ENCODE results near the gene DLGAP4.

DLGAP4 gene, protein sequence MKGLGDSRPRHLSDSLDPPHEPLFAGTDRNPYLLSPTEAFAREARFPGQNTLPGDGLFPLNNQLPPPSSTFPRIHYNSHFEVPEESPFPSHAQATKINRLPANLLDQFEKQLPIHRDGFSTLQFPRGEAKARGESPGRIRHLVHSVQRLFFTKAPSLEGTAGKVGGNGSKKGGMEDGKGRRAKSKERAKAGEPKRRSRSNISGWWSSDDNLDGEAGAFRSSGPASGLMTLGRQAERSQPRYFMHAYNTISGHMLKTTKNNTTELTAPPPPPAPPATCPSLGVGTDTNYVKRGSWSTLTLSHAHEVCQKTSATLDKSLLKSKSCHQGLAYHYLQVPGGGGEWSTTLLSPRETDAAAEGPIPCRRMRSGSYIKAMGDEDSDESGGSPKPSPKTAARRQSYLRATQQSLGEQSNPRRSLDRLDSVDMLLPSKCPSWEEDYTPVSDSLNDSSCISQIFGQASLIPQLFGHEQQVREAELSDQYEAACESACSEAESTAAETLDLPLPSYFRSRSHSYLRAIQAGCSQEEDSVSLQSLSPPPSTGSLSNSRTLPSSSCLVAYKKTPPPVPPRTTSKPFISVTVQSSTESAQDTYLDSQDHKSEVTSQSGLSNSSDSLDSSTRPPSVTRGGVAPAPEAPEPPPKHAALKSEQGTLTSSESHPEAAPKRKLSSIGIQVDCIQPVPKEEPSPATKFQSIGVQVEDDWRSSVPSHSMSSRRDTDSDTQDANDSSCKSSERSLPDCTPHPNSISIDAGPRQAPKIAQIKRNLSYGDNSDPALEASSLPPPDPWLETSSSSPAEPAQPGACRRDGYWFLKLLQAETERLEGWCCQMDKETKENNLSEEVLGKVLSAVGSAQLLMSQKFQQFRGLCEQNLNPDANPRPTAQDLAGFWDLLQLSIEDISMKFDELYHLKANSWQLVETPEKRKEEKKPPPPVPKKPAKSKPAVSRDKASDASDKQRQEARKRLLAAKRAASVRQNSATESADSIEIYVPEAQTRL

DNA sequence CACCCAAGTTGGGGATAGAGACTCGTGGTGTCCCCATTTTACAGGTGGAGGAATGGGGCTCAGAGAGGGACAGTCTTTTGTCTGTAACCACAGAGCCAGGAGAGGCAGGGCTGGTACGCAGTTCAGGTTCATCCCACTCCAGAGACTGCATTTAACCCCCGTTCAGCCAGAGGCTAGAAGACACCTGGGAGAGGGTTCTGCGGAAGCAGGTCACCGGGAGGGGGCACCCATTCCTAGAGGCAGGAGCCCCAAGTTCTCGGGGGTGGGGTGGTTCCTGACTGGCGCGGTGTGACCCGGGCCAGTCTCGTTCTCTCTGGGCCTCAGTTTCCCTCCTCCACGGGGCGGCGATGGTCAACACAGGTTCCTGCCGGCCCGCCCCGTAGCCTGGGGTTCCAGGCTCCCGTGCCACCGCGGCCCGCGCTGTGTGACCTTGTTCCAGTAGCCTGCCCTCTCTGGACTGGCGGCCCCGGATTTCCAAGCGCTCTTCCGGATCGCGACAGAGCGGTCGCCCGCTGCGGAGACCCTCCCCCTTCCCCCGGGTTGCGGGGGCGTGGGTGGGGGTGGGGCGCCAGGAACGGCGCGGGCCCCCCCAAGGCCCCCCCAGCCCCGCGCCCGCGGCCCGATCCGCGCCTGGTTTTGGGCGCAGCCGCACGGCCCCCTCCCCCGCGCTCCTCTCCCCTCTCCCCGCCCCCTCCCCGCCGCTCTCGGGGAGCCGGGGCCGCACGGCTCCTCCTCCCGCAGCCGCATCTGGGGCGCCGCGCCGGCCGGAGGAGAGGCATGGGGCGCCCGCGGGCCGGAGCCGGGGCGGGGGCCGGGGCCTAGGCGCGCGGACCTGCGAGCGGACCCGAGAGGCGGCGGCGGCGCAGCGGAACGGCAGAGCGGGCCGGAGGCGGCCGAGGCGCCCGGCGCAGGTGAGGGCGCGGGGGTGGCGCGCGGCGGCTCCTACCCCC lies at the start of gene DLGAP4:
TSS of gene DLGAP4 (plus strand) at position 738 of the 950 bp plus-strand sequence. CDS start 125,379 bp downstream, outside the sequence.
- no peak for DNase-seq

DNA sequence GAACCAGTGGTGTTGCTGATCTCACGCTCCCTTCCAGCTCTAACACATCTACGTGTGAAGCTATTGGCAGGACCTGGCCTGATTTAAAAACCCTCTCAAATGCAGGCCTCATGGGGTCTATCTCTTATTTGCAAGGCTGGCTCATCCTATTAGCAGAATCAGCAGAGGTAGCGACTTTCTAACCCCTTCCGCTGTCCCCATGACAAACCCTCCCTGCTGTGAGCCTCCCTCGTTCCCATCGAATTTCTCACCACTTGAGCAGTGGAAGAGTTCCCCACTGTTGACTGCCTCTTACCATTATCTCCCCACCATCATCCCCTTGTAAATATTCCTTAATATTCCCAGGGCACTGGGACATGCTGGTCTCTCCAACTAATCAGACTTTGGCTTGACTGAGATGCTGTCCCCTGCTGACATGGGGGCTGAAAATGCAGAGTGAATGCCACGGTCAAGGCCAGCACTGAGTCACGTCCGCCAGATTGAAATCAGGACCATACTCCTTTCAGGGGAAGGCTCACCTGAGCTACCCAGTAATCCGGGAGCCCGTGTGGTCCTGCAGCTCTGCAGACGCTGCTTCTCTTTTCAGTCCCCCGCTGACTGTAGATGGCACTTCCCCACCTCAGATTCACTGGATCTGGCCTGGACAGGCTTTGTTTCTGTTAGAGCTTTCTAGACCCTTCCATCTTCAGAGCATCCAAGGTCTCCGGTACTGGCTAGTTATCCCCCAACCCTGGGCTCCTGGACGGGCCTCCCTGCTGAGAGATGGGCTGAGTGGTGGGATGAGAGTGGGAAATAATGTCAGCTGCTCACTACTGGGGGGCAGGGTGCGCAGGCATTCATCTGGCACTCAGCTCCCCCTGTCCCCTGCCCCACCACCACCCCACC lies 46.7 kb upstream of the DLGAP4 start:
- DNase-seq, result no peak

DNA sequence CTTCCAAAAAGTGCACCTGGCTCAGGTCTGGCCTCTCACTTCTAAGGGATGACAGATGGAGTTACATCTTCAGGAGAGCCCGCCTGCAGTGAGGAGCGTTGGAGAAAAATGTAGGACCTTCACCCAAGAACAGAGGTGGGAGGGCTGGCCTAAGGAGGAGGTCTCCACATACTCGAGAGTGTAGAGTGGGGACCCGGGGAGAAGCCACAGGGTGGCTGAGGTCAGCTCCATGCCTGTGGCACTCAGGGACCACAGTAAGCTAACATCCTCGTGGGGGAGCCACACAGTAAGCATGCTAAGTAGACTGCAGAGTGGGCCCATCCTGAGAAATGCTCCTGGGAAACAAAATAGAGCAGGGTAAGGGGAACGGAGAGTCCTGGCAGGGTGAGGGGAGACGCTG lies 45.8 kb upstream of the DLGAP4 start:
- no peak for DNase-seq

DNA sequence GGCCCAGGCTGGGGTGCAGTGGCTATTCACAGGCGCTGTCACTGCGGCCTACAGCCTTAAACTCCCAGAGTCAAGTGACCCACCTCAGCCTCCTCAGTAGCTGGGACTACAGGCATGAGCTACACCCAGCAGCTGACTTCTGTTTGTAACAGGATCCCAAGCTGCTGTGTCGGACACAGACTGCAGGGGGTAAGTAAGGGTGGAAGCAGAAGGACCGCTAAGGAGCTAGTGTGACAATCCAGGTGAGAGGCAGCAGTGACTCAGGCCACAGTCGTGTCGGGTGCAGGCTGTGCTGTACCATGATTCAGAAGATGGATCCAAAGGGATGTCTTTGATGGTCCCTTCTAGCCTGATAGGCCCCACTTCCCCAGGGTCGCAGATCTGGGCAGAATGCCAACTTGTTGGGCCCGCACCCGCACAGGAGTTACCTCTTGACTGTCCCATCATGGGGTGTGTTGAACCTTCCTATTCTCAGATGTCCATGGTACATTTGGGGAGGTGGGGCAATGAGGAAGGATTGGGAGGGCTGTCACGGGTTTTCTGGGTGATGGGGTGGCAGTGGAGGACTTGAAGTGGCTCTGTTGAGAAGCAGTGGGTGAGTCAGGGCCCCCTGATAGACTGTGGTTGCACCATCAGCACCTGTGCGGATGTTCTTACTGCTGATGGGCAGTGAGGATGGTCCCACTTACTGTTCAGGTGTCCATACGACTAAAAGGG lies 44.6 kb upstream of the DLGAP4 start:
- DNase-seq, result no peak

DNA sequence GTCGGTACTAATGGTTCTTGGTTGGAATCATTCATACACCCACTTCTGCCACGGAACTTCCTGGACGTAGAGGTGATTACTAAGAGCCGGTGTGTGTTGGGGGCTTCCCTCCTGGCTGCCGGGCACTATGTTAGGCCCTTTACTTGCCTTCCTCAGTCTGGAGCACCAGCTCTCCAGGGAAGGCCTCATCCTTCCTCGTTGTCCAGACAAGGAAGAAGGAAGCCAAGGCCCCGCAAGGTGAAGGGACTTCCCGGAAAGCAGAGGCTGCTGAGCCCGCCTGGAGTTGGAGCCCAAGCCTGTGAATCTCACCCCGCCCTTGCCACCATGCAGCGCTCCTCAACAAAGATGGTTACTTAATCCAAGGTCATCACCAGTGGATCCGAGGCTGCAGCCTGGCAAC lies 43.7 kb upstream of the DLGAP4 start:
- DNase-seq, result no peak

DNA sequence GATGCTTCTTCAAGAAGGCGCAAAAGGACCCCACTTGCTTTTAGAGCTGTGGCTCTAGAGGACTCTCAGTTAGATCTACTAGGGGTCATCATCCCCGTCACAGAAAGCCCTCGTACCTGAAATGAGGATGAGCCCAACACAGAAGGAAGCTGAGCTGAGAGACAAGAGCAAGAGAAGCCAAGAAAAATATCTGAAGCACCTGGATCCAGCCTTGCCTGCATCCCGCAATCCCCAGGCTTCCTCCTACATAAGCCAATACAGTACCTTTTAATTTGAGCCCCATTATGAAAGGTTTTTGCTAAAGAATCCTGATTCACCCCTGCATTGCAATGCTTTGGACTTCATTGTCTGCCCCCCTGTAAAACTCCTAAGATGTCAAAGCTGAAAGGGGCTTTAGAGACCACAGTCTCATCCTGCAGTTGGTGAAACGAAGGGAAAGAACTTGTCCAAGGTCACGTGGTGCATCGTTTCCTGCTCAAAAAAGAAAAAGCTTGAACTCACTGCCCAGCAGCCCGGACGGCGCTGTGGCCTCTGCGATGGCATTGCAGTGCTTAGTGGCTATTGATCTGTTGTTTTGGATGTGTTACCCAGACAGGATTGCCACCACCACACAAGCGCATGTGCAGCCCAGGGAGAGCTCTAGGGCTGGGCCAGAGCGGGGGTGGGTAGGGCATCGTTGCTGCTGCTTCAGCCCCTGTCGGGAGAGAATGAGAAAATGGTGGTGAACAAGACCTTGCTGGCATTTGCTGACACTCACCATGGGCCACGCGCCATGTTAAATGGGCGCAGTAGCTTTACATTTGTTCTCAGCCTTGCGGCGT lies 41.5 kb upstream of the DLGAP4 start:
- DNase-seq, result no peak

DNA sequence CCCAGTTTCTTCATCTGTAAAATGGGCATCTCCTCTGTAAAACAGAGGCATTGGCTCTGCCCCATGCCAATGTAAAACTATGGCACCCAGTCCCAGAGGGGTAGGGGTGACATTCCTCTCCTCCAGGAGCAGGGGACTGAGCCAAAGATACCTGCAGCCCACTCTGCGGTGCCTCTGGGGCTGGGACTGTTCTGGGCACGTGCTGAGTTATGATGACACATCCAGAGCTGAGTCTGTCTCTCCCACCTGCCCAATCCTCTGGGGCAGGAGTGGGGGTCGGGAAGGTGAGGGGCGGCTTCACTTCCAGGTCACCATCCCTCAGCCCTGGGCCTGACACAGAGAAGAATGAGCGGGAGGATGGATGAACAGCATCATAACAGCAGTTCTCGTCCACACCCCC lies 40.0 kb upstream of the DLGAP4 start:
- no peak for DNase-seq

DNA sequence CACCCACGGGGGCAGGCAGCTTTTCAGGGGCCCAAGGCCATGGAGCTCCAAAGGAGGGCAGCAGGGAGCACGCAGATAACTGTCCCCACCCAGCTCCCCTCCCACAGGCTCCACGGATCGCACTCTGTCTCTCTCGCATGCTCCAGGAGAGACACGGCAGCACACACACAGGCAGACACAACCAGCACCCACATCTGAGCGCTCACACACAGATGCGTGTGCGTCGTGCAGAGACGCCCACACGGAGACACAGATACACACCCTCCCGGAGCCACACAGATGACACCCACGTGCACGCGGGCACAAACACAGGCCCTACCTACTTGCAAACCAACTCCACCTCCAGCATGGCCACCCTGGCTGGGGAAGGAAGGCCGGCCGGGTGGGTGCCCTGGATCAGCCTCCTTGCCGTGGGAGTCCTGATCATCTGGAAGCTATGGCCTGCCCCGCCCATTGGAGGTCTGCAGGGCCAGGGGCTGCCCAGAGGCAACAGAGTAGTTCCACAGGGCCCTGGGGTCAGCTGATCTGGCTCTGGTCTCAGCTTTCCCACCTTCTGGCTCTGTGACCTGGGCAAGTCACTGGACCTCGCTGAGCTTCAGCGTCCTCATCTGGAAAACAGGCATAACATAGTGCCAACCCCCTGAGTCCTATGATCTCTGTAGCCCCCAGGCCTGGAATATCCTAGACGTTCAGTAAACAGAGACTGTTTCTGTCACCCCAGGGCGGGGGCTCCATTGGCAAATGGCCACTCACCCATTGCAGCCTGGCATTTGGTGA lies 38.3 kb upstream of the DLGAP4 start:
- DNase-seq, result no peak

DNA sequence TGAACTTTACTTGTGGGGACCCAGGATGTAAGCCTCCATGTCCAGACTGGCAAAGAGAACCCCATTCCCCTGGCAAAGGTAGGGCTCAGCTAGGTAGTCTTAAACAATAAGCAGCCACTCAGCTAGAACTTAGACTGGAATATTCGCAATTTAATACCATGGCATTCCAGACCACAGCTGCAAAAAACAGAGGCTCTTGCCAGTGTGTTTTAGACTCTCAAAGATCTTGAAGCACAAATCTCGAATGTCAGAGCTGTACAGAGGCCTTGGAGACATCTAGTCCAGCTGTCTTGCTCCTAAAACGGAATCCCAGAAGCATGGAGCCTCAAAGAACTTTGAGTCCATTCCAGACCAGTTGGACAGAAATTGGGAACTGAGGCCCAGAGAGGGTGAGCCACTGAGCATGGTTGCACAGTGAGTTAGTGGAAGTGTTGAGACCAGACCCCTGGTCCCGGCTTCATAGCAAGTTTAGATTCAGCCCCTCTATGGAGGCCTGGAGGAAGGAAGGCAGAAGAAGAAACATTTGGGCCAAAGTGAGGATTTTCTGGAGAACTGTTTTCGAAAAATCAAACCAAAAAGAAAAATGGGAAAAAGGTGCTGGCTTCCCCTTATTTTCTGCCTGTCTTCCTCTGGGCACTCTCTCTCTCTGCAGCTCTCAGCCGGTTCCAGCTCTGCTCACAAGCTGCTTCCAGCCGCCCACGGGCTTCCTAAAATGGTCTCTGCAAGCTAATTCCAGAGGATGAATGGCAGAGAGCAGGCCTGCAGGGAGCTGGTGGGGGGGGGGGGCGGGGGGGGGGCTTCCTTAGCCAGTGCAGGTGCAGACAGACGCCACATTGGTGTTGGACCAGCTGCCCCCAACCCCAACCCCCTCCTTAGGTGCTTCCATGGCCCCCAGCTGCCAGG lies 37.4 kb upstream of the DLGAP4 start:
- no peak for DNase-seq

DNA sequence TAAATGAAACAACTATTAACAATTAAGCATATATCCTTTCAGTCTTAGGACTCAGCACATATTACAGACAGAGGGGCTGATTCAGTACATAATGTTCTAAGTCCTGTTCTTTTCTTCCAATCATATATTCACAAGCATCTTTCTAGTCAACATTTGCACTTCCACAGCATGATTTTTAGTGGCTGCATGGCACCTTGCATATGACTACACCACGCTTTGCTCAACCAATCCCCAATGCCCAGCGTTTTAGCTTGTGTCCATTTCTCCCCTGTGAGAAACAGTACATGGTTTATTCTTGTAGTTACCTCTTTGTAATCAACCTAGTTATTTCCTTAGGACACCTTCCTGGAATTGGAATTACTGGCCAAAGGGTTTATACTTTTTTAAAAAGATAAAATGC lies 36.6 kb upstream of the DLGAP4 start:
- DNase-seq, result no peak

DNA sequence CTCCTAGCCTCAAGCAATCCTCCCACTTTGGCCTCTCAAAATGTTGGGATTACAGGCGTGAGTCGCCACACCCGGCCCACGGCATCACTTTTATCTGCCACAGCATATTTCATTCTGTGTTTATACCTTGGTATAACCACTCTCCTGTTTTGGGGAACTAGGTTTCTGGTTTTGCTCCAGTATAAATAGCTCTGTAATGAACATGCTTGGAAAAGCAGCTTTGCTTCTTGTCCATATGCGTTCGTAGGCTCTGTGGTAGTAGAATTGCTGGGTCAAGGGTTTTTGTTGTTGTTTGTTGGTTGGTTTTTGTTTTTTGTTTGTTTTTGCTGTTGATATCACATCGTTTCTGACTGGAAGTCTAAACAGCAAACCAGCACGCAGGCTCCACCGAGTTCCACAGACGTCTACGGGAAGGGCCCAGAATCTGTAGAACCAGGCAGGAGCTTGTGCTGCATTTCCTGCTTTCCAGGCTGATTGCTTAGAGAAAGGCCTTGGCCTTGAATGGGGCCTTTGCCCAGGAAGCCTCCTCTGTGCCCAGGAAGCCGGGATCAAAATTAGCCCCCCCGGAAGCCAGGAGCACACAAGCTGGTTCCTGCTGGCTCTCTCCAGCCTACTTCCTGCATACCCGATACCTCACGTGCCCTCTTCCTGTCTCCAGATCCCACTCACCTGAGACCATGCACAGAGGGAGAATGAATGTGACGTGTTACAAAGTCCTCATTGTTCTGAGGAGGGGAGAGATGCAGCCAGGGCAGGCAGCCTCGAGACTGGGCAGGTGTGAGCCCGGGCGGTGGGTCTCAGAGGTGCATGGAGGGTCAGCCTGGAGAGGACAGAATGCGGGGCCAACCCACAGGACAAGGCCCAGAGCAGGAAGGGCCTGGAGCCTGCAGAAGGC lies 35.1 kb upstream of the DLGAP4 start:
- DNase-seq, result no peak

DNA sequence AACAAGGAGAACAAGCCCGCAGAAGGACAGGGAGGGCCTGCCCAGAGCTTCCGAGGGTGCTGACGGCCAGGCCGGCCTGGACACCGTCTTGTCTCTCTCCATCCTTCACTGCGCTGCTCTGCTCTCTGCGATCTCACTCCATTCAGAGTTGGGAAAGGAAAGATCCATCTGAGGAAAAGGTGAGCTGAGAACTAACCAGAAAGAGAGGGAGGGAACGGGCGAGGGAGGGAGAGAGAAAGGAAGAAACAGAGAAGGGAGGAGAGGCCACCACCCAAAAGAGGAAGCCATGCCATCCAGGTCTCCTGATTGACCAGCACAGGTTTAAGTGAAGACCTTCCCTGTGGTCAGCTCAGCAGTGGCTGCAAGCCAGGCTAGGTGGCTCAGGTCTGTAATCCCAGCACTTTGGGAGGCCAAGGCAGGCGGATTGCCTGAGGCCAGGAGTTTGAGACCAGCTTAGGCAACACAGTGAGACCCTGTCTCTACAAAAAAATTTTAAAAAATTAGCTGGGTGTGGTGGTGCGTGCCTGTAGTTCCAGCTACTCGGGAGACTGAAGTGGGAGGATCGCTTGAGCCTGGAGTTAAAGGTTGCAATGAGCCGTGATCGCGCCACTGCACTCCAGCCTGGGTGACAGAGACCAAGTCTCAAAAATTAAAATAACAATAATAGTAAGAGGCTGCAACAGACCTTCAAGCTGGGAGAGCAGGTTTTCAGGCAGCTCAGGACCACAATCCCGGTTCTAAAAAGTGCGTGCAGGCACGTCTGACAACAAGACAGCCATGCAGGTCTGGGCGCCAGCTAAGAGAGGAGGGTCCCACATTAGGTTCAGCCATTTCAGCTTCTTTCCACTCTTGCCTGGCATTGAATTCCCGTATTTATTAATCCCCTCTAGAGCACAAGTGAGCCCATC lies 34.2 kb upstream of the DLGAP4 start:
- DNase-seq, result no peak

DNA sequence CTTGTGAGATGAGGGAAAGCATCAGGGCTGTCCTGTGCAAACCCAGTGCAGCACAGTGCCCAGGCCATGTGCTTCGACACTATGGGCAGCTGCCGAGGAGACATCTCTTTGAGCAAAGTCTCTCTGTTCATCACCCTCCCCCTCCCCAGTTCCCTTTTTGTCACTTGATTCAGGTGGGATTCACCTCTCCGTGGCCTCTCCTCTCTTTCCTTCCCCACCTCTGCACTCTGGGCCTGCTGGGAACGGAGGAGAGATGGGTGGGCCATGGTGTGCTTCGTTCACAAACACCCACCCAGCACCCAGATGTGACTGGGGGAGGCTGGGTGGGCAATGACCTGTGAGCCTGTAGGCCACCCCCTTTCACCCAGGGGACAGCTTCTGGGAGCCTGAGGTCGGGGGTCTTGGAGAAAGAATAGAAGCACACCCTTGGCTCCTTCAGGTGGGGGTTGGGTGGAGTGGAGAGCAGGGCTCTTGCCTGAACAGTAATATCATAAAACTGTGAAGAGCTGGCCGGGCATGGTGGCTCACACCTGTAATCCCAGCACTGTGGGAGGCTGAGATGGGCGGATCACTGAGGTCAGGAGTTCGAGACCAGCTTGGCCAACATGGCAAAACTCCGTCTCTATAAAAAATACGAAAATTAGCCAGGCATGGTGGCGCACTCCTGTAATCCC lies 33.5 kb upstream of the DLGAP4 start:
- DNase-seq, result no peak

DNA sequence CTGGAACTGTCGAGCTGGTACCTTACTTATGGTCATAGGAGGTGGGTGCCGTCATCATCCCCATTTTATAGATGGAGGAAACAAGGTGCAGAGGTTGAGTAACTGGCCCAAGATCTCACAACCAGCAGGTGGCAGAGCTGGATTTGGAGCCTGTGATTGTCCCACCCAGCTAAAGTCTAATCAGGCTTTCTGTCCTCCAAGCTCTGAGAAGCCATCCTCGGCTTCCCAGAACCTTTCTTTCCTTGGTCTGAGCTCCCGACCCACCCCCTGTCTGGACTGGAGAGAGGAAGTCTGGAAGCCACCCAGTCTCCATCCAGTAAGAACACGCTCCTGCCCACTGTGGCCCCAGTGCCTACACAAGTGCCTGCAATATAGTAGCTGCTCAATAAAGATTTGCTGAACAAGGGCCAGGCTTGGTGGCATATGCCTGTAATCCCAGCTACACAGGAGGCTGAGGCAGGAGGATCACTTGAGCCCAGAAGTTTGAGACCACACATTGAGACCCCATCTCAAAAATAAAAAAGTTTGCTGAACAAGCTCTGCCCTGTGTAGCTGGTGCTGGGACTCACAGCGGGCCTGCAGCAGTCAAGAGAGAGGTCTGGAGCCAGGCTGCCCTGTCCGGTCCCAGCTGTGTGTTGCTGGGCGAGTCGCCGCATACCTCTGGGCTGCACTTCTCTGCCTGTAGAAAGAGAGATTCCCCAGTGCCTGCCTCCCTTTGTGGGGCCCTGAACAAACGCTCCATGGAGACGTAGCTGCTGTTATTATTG lies 32.5 kb upstream of the DLGAP4 start:
- DNase-seq, result no peak
